K562 (cell line): Measurements from ENCODE around the gene HK1. TPM values are rescaled to one million over a fixed set of nuclear protein-coding genes. Genes with fewer than 3 reads are reported as not detected.

ENCODE experiments used
- ATAC-seq: fragments of 200-7000 bp; cut with Tn5 transposase; 3 replicates; pipeline ENCODE4 v1.9.1; 2020; ENCODE audit warnings: moderate library complexity
- BruUV-seq: library from RNA; stranded (reverse); fragments of 400-500 nt; replicated peaks from 2 replicates; lab custom pipeline; 2021; lab: Mats Ljungman, UMichigan
- CTCF ChIA-PET: fragments of 300-600 bp; formaldehyde crosslinking; extraction: SDS; loops from one replicate; lab custom pipeline; 2021; ENCODE audit warnings: low intra/inter-chr PET ratio; lab: Yijun Ruan, JAX
- POLR2A ChIA-PET: fragments of 300-600, 350-650 bp; sonication (Branson Sonifier 250); formaldehyde crosslinking; extraction: SDS; loops from one replicate; lab custom pipeline; 2021; ENCODE audit warnings: antibody characterized with exemption, inconsistent platforms; lab: Yijun Ruan, JAX
- DNase-seq, 4 experiments: peaks; one replicate each; pipeline versions ENCODE4 v3.0.0 to v3.0.0-alpha.2; 2011 to 2018; ENCODE audit warnings: low spot score in 3 of 4, mixed read lengths in 3 of 4; ENCODE audit errors: extremely low read depth in 1 of 4
- FAIRE-seq: peaks from 2 replicates; lab custom pipeline; 2011; peaks lifted over from hg19 to GRCh38; lab: Jason Lieb, UNC
- H2AFZ ChIP-seq: 2 replicates; pipeline ENCODE4 v1.6.0; 2011; ENCODE audit warnings: low read depth, low read length, control low read depth, inconsistent platforms
- H3K27ac ChIP-seq: fragments of 200-600 bp; 3 replicates; pipeline ENCODE4 v1.8.0; 2011; ENCODE audit warnings: low read depth, mild to moderate bottlenecking, control low read depth, inconsistent platforms, low read length, moderate library complexity, mixed read lengths; ENCODE audit errors: extremely low read depth
- H3K27me3 ChIP-seq, 2 experiments: fragments of 300-600 bp in 1 of 2; 2 replicates in 1 of 2; 3 replicates in 1 of 2; pipeline versions ENCODE4 v1.6.0 to v1.8.0; 2011; ENCODE audit warnings: inconsistent platforms in 2 of 2, low read length in 2 of 2, mild to moderate bottlenecking in 1 of 2, mixed read lengths in 1 of 2, moderate library complexity in 1 of 2; ENCODE audit not compliant: control insufficient read depth in 2 of 2, insufficient read depth in 2 of 2
- H3K36me3 ChIP-seq: fragments of 300-600 bp; 3 replicates; pipeline ENCODE4 v1.8.0; 2011; ENCODE audit warnings: mild to moderate bottlenecking, low read length, inconsistent platforms; ENCODE audit not compliant: control insufficient read depth, insufficient read depth
- H3K4me1 ChIP-seq, 2 experiments: fragments of 200-600 bp in 1 of 2; replicated peaks in 1 of 2; 2 replicates in 1 of 2; 3 replicates in 1 of 2; pipeline versions ENCODE4 v1.5.1 to v1.8.0; 2011; ENCODE audit warnings: inconsistent platforms in 2 of 2, low read length in 2 of 2, mild to moderate bottlenecking in 1 of 2, mixed read lengths in 1 of 2, moderate library complexity in 1 of 2; ENCODE audit not compliant: control insufficient read depth in 2 of 2, insufficient read depth in 2 of 2
- H3K4me2 ChIP-seq: 2 replicates; pipeline ENCODE4 v1.6.1; 2011; ENCODE audit warnings: low read length, control low read depth, inconsistent platforms, mixed read lengths; ENCODE audit not compliant: insufficient read depth
- H3K4me3 ChIP-seq: fragments of 200-600 bp; sonication (generic), shearing (Covaris generic); 2 replicates; pipeline ENCODE4 v1.5.1; 2016; ENCODE audit warnings: control low read depth, inconsistent platforms
- H3K79me2 ChIP-seq: fragments of 200-600 bp; 3 replicates; pipeline ENCODE4 v1.8.0; 2011; ENCODE audit warnings: low read length, inconsistent platforms; ENCODE audit not compliant: control insufficient read depth, insufficient read depth
- H3K9ac ChIP-seq, 2 experiments: 2 replicates each; pipeline versions ENCODE4 v1.6.0 to v1.6.1; 2011; ENCODE audit warnings: low read depth in 2 of 2, low read length in 2 of 2, control low read depth in 1 of 2, inconsistent platforms in 1 of 2, mild to moderate bottlenecking in 1 of 2, mixed read lengths in 1 of 2; ENCODE audit not compliant: insufficient read depth in 1 of 2
- H3K9me1 ChIP-seq: one replicate; pipeline ENCODE4 v1.6.0; 2011; ENCODE audit warnings: inconsistent platforms, mild to moderate bottlenecking, low read length, moderate library complexity; ENCODE audit not compliant: control insufficient read depth, insufficient read depth
- H3K9me3 ChIP-seq: replicated peaks from 2 replicates; pipeline ENCODE4 v1.5.1; 2011; ENCODE audit warnings: low read depth, low read length, inconsistent platforms; ENCODE audit not compliant: control insufficient read depth, insufficient read depth
- H4K20me1 ChIP-seq: replicated peaks from 2 replicates; pipeline ENCODE4 v1.6.1; 2011; ENCODE audit warnings: low read length, inconsistent platforms, mixed read lengths; ENCODE audit not compliant: control insufficient read depth, insufficient read depth
- ARID4B ChIP-seq: sonication (generic); formaldehyde crosslinking; IDR thresholded peaks from 2 replicates; pipeline ENCODE4 v1.8.0; 2022; ENCODE audit warnings: mild to moderate bottlenecking, missing genetic modification reagents
- CBX8 ChIP-seq: fragments of 200-600 bp; sonication (generic); IDR thresholded peaks from 2 replicates; pipeline ENCODE4 v1.6.1; 2012; ENCODE audit warnings: borderline replicate concordance, mixed run types, low read depth, mild to moderate bottlenecking, moderate library complexity, mixed read lengths, low read length, control low read depth, inconsistent platforms; ENCODE audit not compliant: poor library complexity, severe bottlenecking; ENCODE audit errors: extremely low read depth
- ETS2 ChIP-seq: IDR thresholded peaks from 2 replicates; pipeline ENCODE4 v1.6.1; 2016; ENCODE audit warnings: borderline replicate concordance, missing genetic modification characterization, mild to moderate bottlenecking, moderate library complexity, missing compliant biosample characterization; ENCODE audit not compliant: poor library complexity, severe bottlenecking
- HDGF ChIP-seq: fragments of 450-650 bp; IDR thresholded peaks from 2 replicates; pipeline ENCODE4 v1.6.1; 2016
- KLF16 ChIP-seq: IDR thresholded peaks from 2 replicates; pipeline ENCODE4 v1.6.1; 2016; ENCODE audit warnings: antibody characterized with exemption
- NCOA4 ChIP-seq: fragments of 450-650 bp; IDR thresholded peaks from 2 replicates; pipeline ENCODE4 v1.6.1; 2018; ENCODE audit warnings: mild to moderate bottlenecking; ENCODE audit not compliant: partially characterized antibody
- NCOA6 ChIP-seq: fragments of 450-650 bp; IDR thresholded peaks from 2 replicates; pipeline ENCODE4 v1.6.1; 2017; ENCODE audit warnings: mild to moderate bottlenecking
- STAT5B ChIP-seq: fragments of 250-450 bp; sonication (Bioruptor Pico); IDR thresholded peaks from 2 replicates; pipeline ENCODE4 v1.8.0; 2021; ENCODE audit warnings: mild to moderate bottlenecking, inconsistent platforms
- YBX1 ChIP-seq: fragments of 450-650 bp; IDR thresholded peaks from 2 replicates; pipeline ENCODE4 v1.7.1; 2016; ENCODE audit warnings: mild to moderate bottlenecking
- ZEB2 ChIP-seq: fragments of 450-650 bp; IDR thresholded peaks from 2 replicates; pipeline ENCODE4 v1.6.1; 2016
- ZNF124 ChIP-seq: sonication (generic); formaldehyde crosslinking; IDR thresholded peaks from 2 replicates; pipeline ENCODE4 v1.8.1; 2022; ENCODE audit warnings: missing genetic modification reagents
- ZNF197 ChIP-seq: fragments of 200-800 bp; sonication (Bioruptor generic); IDR thresholded peaks from 2 replicates; pipeline ENCODE4 v1.6.1; 2016; ENCODE audit warnings: low read depth, missing genetic modification characterization, missing compliant biosample characterization
- ZNF398 ChIP-seq: fragments of 250-450 bp; sonication (Bioruptor Pico); IDR thresholded peaks from 2 replicates; pipeline ENCODE4 v1.8.0; 2021; ENCODE audit warnings: moderate library complexity, mild to moderate bottlenecking, inconsistent platforms
- ZNF639 ChIP-seq, 2 experiments: fragments of 200-800 bp in 1 of 2; sonication (Bioruptor generic) in 1 of 2; sonication (generic) in 1 of 2; formaldehyde crosslinking in 1 of 2; IDR thresholded peaks in 1 of 2; conservative IDR thresholded peaks in 1 of 2; 2 replicates each; pipeline versions ENCODE4 v1.5.0 to v1.6.1; 2016 to 2020; ENCODE audit warnings: missing compliant biosample characterization in 1 of 2, missing genetic modification characterization in 1 of 2, missing genetic modification reagents in 1 of 2
- WGBS: fragments of 100-300 bp; shearing (Covaris generic); methylation state at CpG from one replicate; pipeline ENCODE4 v1.1.6; 2016; ENCODE audit warnings: low coverage, mixed read lengths; ENCODE audit not compliant: insufficient coverage; ENCODE audit errors: missing lambda C conversion rate; 5-methylcytosine and 5-hydroxymethylcytosine counted together
- in situ Hi-C: fragments of 300-500 bp; cut with MboI; formaldehyde crosslinking; loops from 4 replicates; pipeline ENCODE4 v1.15.0; 2018; ENCODE audit warnings: inconsistent platforms, mixed read lengths
- intact Hi-C: fragments of 100-400 bp; cut with micrococcal nuclease; formaldehyde crosslinking; loops from 2 replicates; pipeline ENCODE4 v1.14.2; 2022
- polyA plus RNA-seq, 8 experiments: library from polyadenylated mRNA; depleted of rRNA in 4 of 8; stranded (reverse) in 5 of 8; unstranded in 3 of 8; fragments of >200 nt; fragmentation: Nextera tagmentation in 2 of 8; fragmentation: Illumina TruSeq in 1 of 8; extraction: Ambion mirVana in 2 of 8; extraction: Trizol in 1 of 8; gene quantifications; 2 replicates each; pipeline versions ENCODE4 v1.2.1 to v1.2.3, GENCODE V29; 2011 to 2014; ENCODE audit warnings: inconsistent platforms in 1 of 8, missing spikeins in 1 of 8
- total RNA-seq, 7 experiments: library from RNA; depleted of rRNA in 6 of 7; stranded (reverse); fragments of >200 nt in 6 of 7; fragmentation: Illumina TruSeq in 2 of 7; extraction: Trizol in 2 of 7; gene quantifications; 2 replicates each; pipeline versions ENCODE4 v1.2.1 to v1.2.3, GENCODE V29; 2011 to 2021; ENCODE audit warnings: low replicate concordance in 1 of 7

HK1 gene
- total and polyA plus RNA-seq, 9 of the 15 experiments (the other 6 are each of a cell fraction or from before 2014, with no cell fraction given): 29.2 to 444 (median 193) TPM

- Histone ChIP-seq H3K4me3 (no peak overlapping the region), H3K36me3 (peaks cover 76% of the 10 kb centered on the region), H4K20me1 (peaks cover 52% of the 10 kb centered on the region), H3K9ac (no peak overlapping the region), H2AFZ (no peak overlapping the region), H3K79me2 (peaks cover 98% of the 10 kb centered on the region), H3K9me3 (no peaks in the 10 kb centered on the region), H3K27me3 (no peaks in the 10 kb centered on the region), H3K27ac (no peak overlapping the region), H3K4me2 (no peak overlapping the region), H3K9me1 (peaks cover 5% of the 10 kb centered on the region), H3K4me1 (peaks cover 48 to 73% of the 10 kb centered on the region in 2 experiments)
- FAIRE-seq (no peak), ATAC-seq (no peak), DNase-seq (no peak)
- WGBS: 78% methylated on average over 7 of the region's 7 CpGs
- in situ Hi-C loops: no loop called here
- intact Hi-C loops: no loop called here
- CTCF ChIA-PET: no interaction called here
- no TSS peak for BruUV-seq
- POLR2A ChIA-PET: interaction anchor here (0.7 to 6.8 kb wide), 2 partner anchors 10 to 653 kb away, joined by 3 to 92 read pairs; no protein-coding TSS in a partner anchor
- TF ChIP-seq HDGF (no peak), ZNF124 (no peak), ZNF197 (CRISPR knock-in tag) (no peak), ARID4B (no peak), STAT5B (no peak), YBX1 (no peak), ZNF398 (no peak), ZEB2 (no peak), KLF16 (no peak), ETS2 (tag) (no peak), NCOA4 (no peak), CBX8 (no peak), NCOA6 (no peak), ZNF639 (CRISPR knock-in tag; conservative IDR thresholded peaks at IDR 0.05 in 1 of 2, IDR thresholded peaks at IDR 0.05 in 1 of 2) (no peak)
Observed at GRCh38 chr10:69331161-69331560, 52.9 kb downstream of the HK1 start.
